Smooth muscle cell (in vitro differentiated cells): ENCODE measurements around the gene UBE2G1. TPM values are rescaled to one million over a fixed set of nuclear protein-coding genes. Genes with fewer than 3 reads are reported as not detected.

ENCODE experiments used
- DNase-seq: peaks from one replicate; lab custom pipeline; 2025; ENCODE audit not compliant: unreplicated experiment; lab: John Stamatoyannopoulos, UW
- H2AFZ ChIP-seq: fragments of 200-600 bp; sonication (generic); 2 replicates; pipeline ENCODE4 v1.6.0; 2016; ENCODE audit warnings: antibody characterized with exemption, low read depth, mild to moderate bottlenecking
- H3F3A ChIP-seq: fragments of 200-600 bp; sonication (generic); 2 replicates; pipeline ENCODE4 v1.6.0; 2017; ENCODE audit warnings: antibody characterized with exemption, low read depth
- H3K27ac ChIP-seq: fragments of 200-600 bp; sonication (generic); 2 replicates; pipeline ENCODE4 v1.5.1; 2016; ENCODE audit warnings: low read depth, mild to moderate bottlenecking
- H3K27me3 ChIP-seq: fragments of 200-600 bp; sonication (generic); 2 replicates; pipeline ENCODE4 v1.6.1; 2016; ENCODE audit warnings: low read depth, mild to moderate bottlenecking
- H3K36me3 ChIP-seq: fragments of 200-600 bp; sonication (generic); 2 replicates; pipeline ENCODE4 v1.5.1; 2016; ENCODE audit warnings: low read depth
- H3K4me1 ChIP-seq: fragments of 200-600 bp; sonication (generic); 2 replicates; pipeline ENCODE4 v1.5.1; 2016; ENCODE audit warnings: low read depth
- H3K4me2 ChIP-seq: fragments of 200-600 bp; sonication (generic); 2 replicates; pipeline ENCODE4 v1.6.0; 2016; ENCODE audit warnings: mild to moderate bottlenecking
- H3K4me3 ChIP-seq: fragments of 200-600 bp; sonication (generic); 2 replicates; pipeline ENCODE4 v1.5.1; 2016; ENCODE audit warnings: mild to moderate bottlenecking
- H3K79me2 ChIP-seq: fragments of 200-600 bp; sonication (generic); 2 replicates; pipeline ENCODE4 v1.6.0; 2016; ENCODE audit warnings: low read depth, mild to moderate bottlenecking
- H3K9ac ChIP-seq: fragments of 200-600 bp; sonication (generic); 2 replicates; pipeline ENCODE4 v1.6.0; 2016; ENCODE audit warnings: low read depth
- H3K9me3 ChIP-seq: fragments of 200-600 bp; sonication (generic); replicated peaks from 2 replicates; pipeline ENCODE4 v1.5.1; 2016; ENCODE audit warnings: low read depth
- H4K20me1 ChIP-seq: fragments of 200-600 bp; sonication (generic); 2 replicates; pipeline ENCODE4 v1.6.0; 2016; ENCODE audit warnings: low read depth
- CTCF ChIP-seq: fragments of 200-600 bp; sonication (generic); IDR thresholded peaks from 2 replicates; pipeline ENCODE4 v1.5.1; 2017; ENCODE audit warnings: borderline replicate concordance, mild to moderate bottlenecking, antibody characterized with exemption; ENCODE audit not compliant: insufficient read depth, poor library complexity, severe bottlenecking
- WGBS: methylation state at CpG from one replicate; pipeline ENCODE4 v1.1.7; 2016; ENCODE audit warnings: low lambda C conversion rate; 5-methylcytosine and 5-hydroxymethylcytosine counted together
- polyA plus RNA-seq: library from polyadenylated mRNA; unstranded; fragments of >200 nt; fragmentation: Nextera tagmentation; extraction: Ambion mirVana; gene quantifications from 2 replicates; pipeline ENCODE4 v1.2.1, GENCODE V29; 2016
- total RNA-seq: library from RNA; depleted of rRNA; stranded (reverse); fragments of >200 nt; gene quantifications from 2 replicates; pipeline ENCODE4 v1.2.3, GENCODE V29; 2014

Gene UBE2G1
- total and polyA plus RNA-seq, 2 experiments from 2014 or later, result 39.9 to 63.7 TPM

- no peak for TF ChIP-seq CTCF
- H3K36me3 ChIP-seq, result no peaks in the 10 kb centered on the region
- H3K79me2 ChIP-seq, result peaks cover 83% of the 10 kb centered on the region
- 80% methylated on average over 2 of the region's 2 CpGs for WGBS
- DNase-seq, result no peak
- no peak overlapping the region for H3K4me3 ChIP-seq
- H4K20me1 ChIP-seq, result peaks cover 90% of the 10 kb centered on the region
- H3K4me1 ChIP-seq, result peaks cover 11% of the 10 kb centered on the region
- H3K4me2 ChIP-seq, result no peak overlapping the region
- H3K9ac ChIP-seq, result no peak overlapping the region
- no peak overlapping the region for H3K27ac ChIP-seq
- H3K9me3 ChIP-seq, result no peaks in the 10 kb centered on the region
- H2AFZ ChIP-seq, result no peak overlapping the region
- no peaks in the 10 kb centered on the region for H3F3A ChIP-seq
- H3K27me3 ChIP-seq, result no peaks in the 10 kb centered on the region
Observed at GRCh38 chr17:4250887-4251286, 115.6 kb downstream of the UBE2G1 start.

DNA sequence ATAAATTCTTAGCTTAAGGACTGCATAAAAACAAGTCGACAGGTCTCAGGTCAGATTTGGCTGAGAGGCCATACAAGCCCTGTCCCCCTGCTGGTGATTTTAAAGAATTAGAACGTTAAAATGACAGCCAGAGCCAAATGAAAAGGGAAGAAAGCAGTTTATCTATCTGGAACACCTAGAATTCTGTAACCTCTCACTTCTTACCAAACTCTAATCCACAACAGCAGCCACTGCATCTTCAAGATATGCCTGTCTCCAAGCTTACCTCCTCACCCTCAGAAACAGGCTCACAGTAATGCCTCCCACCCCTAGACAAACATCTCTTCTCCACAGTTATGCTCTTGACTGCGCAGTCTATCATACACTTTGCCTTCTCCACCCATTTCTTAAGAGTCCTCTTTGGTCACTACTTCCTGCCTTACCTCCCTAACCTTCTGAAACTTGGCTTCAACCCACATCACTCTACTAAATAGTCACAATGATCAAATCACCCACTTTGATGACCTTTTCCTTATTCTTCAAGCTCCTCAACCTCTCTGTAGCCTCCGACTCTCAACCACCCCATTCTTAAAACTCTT, 116.9 kb downstream of the UBE2G1 start:
- peaks cover 82% of the 10 kb centered on the region for H3K79me2 ChIP-seq
- H3K4me3 ChIP-seq, result no peak overlapping the region
- peaks cover 11% of the 10 kb centered on the region for H3K4me1 ChIP-seq
- H3K4me2 ChIP-seq, result no peak overlapping the region
- peaks cover 90% of the 10 kb centered on the region for H4K20me1 ChIP-seq
- H3F3A ChIP-seq, result no peaks in the 10 kb centered on the region
- H3K9ac ChIP-seq, result no peak overlapping the region
- peak; percentile 62 for TF ChIP-seq CTCF
- H2AFZ ChIP-seq, result no peak overlapping the region
- H3K27me3 ChIP-seq, result no peaks in the 10 kb centered on the region
- no peak overlapping the region for H3K27ac ChIP-seq
- no peaks in the 10 kb centered on the region for H3K9me3 ChIP-seq
- no peak for DNase-seq
- no peaks in the 10 kb centered on the region for H3K36me3 ChIP-seq
- 63% methylated on average over 4 of the region's 4 CpGs for WGBS

DNA sequence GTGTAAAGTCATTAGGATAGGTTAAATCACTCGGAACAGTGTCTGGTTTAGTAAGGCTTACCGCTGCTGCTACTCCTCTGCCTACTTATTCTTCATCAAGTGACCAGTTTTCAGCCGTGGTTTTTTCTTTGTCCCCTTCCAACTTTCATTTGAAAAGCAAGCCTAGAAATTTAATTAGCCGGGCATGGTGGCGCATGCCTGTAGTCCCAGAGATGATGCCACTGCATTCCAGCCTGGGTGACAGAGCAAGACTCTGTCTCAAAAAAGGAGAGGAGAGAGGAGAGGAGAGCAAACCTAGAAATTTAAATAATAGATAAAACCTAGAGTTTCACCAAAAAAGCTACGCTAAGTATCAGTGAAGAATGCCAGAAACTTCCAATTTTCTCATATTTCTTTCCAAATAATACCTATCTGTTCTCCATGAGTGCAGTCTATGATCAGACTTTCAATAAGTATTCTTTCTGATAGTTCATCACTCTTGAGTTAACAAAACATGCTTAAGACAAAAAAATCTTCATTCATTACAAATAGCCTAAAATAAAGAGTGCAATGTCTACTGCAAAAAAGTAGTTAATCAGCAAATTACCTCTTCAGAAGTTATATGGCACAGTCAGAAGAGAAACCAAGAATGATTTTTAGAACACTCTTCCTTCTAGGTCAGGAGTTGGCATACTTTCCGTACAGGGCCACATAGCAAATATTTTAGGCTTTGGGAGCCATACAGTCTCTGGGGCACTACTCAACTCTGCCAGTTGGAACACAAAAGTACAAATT, 117.8 kb downstream of the UBE2G1 start:
- peaks cover 82% of the 10 kb centered on the region for H3K79me2 ChIP-seq
- 81% methylated on average over 7 of the region's 7 CpGs for WGBS
- no peak overlapping the region for H2AFZ ChIP-seq
- H3K9me3 ChIP-seq, result no peaks in the 10 kb centered on the region
- peaks cover 95% of the 10 kb centered on the region for H4K20me1 ChIP-seq
- H3F3A ChIP-seq, result no peaks in the 10 kb centered on the region
- peak overlapping the region; percentile 41 for H3K4me2 ChIP-seq
- H3K36me3 ChIP-seq, result no peaks in the 10 kb centered on the region
- H3K27ac ChIP-seq, result peak overlapping the region; percentile 82
- no peaks in the 10 kb centered on the region for H3K27me3 ChIP-seq
- H3K4me1 ChIP-seq, result peaks cover 11% of the 10 kb centered on the region
- DNase-seq, result no peak
- peak overlapping the region; percentile 67 for H3K9ac ChIP-seq
- TF ChIP-seq CTCF, result no peak
- no peak overlapping the region for H3K4me3 ChIP-seq
